Suprapubic skin (tissue), 4 donors: ENCODE results near the gene TMEM245. TPM values are rescaled to one million over a fixed set of nuclear protein-coding genes. Genes with fewer than 3 reads are reported as not detected.

ENCODE experiments used
- DNase-seq, 2 donors: peaks; one replicate each; pipeline ENCODE4 v3.0.0-alpha.2; 2019; ENCODE audit warnings: low spot score in 2 of 2
- H3K27ac ChIP-seq: fragments of 200-600 bp; sonication (generic); one replicate; pipeline ENCODE4 v1.5.1; 2019
- H3K27me3 ChIP-seq: fragments of 200-600 bp; sonication (generic); one replicate; pipeline ENCODE4 v1.5.1; 2019
- H3K36me3 ChIP-seq: fragments of 200-600 bp; sonication (generic); one replicate; pipeline ENCODE4 v1.5.1; 2019
- H3K4me1 ChIP-seq: fragments of 200-600 bp; sonication (generic); one replicate; pipeline ENCODE4 v1.5.1; 2019
- H3K4me3 ChIP-seq: fragments of 200-600 bp; sonication (generic); one replicate; pipeline ENCODE4 v1.5.1; 2019; ENCODE audit warnings: mild to moderate bottlenecking
- H3K9me3 ChIP-seq: fragments of 200-600 bp; sonication (generic); one replicate; pipeline ENCODE4 v1.5.1; 2019
- EP300 ChIP-seq: sonication (generic); formaldehyde crosslinking; IDR thresholded peaks from one replicate; pipeline ENCODE4 v1.6.1; 2017; ENCODE audit warnings: antibody characterized with exemption
- POLR2A ChIP-seq, 2 donors: fragments of 450-650 bp; IDR thresholded peaks; one replicate each; pipeline ENCODE4 v1.6.1; 2017; ENCODE audit warnings: antibody characterized with exemption in 2 of 2, mild to moderate bottlenecking in 2 of 2, moderate library complexity in 2 of 2
- POLR2AphosphoS5 ChIP-seq, 3 donors: sonication (generic); formaldehyde crosslinking; IDR thresholded peaks; one replicate each; pipeline ENCODE4 v1.6.1; 2017; ENCODE audit warnings: antibody characterized with exemption in 3 of 3
- WGBS: methylation state at CpG from one replicate; pipeline ENCODE4 v1.1.5; 2018; 5-methylcytosine and 5-hydroxymethylcytosine counted together
- total RNA-seq, 4 donors: library from RNA; depleted of rRNA; stranded (reverse); fragments of >200 nt; gene quantifications; one replicate each; pipeline ENCODE4 v1.1.0, GENCODE V29; 2016
- TF ChIP-seq, protein P1 (sequence below), 2 donors: fragments of 200-600 bp in 1 of 2; fragments of 450-650 bp in 1 of 2; sonication (generic) in 1 of 2; IDR thresholded peaks; one replicate each; pipeline ENCODE4 v1.5.1; 2016 to 2019; ENCODE audit warnings: antibody characterized with exemption in 2 of 2, mild to moderate bottlenecking in 1 of 2, moderate library complexity in 1 of 2

TMEM245 gene
- total RNA-seq, 4 donors from 2014 or later: 38.6 to 58.9 (median 54.3) TPM

GRCh38 chr9:109101810-109102209, 17.9 kb downstream of the TMEM245 start:
- peak overlapping the region; percentile 67 for H3K27ac ChIP-seq
- H3K9me3 ChIP-seq: no peaks in the 10 kb centered on the region
- peaks cover 63% of the 10 kb centered on the region for H3K4me1 ChIP-seq
- H3K36me3 ChIP-seq: no peaks in the 10 kb centered on the region
- no peak for DNase-seq
- peak overlapping the region; percentile 2 for H3K4me3 ChIP-seq
- no peaks in the 10 kb centered on the region for H3K27me3 ChIP-seq
- 30% methylated on average over 3 of the region's 3 CpGs for WGBS
- TF ChIP-seq, protein P1, sequence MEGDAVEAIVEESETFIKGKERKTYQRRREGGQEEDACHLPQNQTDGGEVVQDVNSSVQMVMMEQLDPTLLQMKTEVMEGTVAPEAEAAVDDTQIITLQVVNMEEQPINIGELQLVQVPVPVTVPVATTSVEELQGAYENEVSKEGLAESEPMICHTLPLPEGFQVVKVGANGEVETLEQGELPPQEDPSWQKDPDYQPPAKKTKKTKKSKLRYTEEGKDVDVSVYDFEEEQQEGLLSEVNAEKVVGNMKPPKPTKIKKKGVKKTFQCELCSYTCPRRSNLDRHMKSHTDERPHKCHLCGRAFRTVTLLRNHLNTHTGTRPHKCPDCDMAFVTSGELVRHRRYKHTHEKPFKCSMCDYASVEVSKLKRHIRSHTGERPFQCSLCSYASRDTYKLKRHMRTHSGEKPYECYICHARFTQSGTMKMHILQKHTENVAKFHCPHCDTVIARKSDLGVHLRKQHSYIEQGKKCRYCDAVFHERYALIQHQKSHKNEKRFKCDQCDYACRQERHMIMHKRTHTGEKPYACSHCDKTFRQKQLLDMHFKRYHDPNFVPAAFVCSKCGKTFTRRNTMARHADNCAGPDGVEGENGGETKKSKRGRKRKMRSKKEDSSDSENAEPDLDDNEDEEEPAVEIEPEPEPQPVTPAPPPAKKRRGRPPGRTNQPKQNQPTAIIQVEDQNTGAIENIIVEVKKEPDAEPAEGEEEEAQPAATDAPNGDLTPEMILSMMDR (IDR thresholded peaks at IDR 0.05): no peak
- no peak for TF ChIP-seq POLR2AphosphoS5 (IDR thresholded peaks at IDR 0.05)
- TF ChIP-seq POLR2A (IDR thresholded peaks at IDR 0.05): no peak
- no peak for TF ChIP-seq EP300

- H3K36me3 ChIP-seq: no peaks in the 10 kb centered on the region
- H3K4me3 ChIP-seq: no peak overlapping the region
- TF ChIP-seq POLR2A (IDR thresholded peaks at IDR 0.05): no peak
- TF ChIP-seq, protein P1 (IDR thresholded peaks at IDR 0.05): no peak
- TF ChIP-seq POLR2AphosphoS5 (IDR thresholded peaks at IDR 0.05): no peak
- TF ChIP-seq EP300: no peak
- H3K27ac ChIP-seq: peak overlapping the region; percentile 67
- no peaks in the 10 kb centered on the region for H3K9me3 ChIP-seq
- 60% methylated on average over 3 of the region's 3 CpGs for WGBS
- H3K4me1 ChIP-seq: peaks cover 63% of the 10 kb centered on the region
- DNase-seq: no peak
- H3K27me3 ChIP-seq: no peaks in the 10 kb centered on the region
Observed at GRCh38 chr9:109101202-109101595, 18.5 kb downstream of the TMEM245 start.

GRCh38 chr9:109100543-109101201, 19.1 kb downstream of the TMEM245 start:
- Histone ChIP-seq H3K36me3 (no peaks in the 10 kb centered on the region), H3K4me1 (peaks cover 63% of the 10 kb centered on the region), H3K27ac (peak overlapping the region; percentile 67), H3K27me3 (no peaks in the 10 kb centered on the region), H3K4me3 (no peak overlapping the region), H3K9me3 (no peaks in the 10 kb centered on the region)
- WGBS: 92% methylated on average over 3 of the region's 3 CpGs
- TF ChIP-seq POLR2AphosphoS5 (IDR thresholded peaks at IDR 0.05): no peak
- TF ChIP-seq, protein P1 (IDR thresholded peaks at IDR 0.05): no peak
- no peak for TF ChIP-seq EP300
- TF ChIP-seq POLR2A (IDR thresholded peaks at IDR 0.05): no peak
- DNase-seq: no peak

DNA sequence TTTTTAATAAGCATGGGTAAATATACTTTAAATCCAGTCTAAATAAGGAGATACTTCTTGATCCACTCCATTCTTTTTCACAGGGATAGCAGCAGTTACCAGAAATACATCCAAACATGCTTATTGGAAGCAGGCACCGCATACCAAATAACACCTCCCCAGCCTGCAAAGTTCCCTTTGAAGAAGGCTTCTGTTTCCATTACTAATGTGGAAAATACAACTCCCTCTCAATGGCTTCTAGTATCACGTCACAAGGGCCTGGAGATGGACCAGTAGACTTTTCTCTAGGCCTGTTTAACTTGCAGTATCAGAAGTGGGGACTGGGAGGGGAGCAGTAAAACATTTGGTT, 20.8 kb downstream of the TMEM245 start:
- Histone ChIP-seq H3K9me3 (no peaks in the 10 kb centered on the region), H3K36me3 (no peaks in the 10 kb centered on the region), H3K4me1 (peaks cover 63% of the 10 kb centered on the region), H3K27ac (peak overlapping the region; percentile 49), H3K4me3 (no peak overlapping the region), H3K27me3 (no peaks in the 10 kb centered on the region)
- WGBS: 25% methylated on average over 2 of the region's 2 CpGs
- DNase-seq: no peak
- TF ChIP-seq, protein P1 (IDR thresholded peaks at IDR 0.05): no peak
- TF ChIP-seq POLR2AphosphoS5 (IDR thresholded peaks at IDR 0.05) (no peak), EP300 (no peak), POLR2A (IDR thresholded peaks at IDR 0.05) (no peak)

GRCh38 chr9:109098171-109098959, 21.4 kb downstream of the TMEM245 start:
- DNase-seq: no peak
- no peaks in the 10 kb centered on the region for H3K9me3 ChIP-seq
- no peaks in the 10 kb centered on the region for H3K36me3 ChIP-seq
- H3K27me3 ChIP-seq: no peaks in the 10 kb centered on the region
- TF ChIP-seq, protein P1 (IDR thresholded peaks at IDR 0.05): peak in 1 of 2 donors; percentile 18
- TF ChIP-seq EP300: no peak
- no peak for TF ChIP-seq POLR2A (IDR thresholded peaks at IDR 0.05)
- H3K4me3 ChIP-seq: no peak overlapping the region
- H3K4me1 ChIP-seq: peaks cover 62% of the 10 kb centered on the region
- H3K27ac ChIP-seq: peak overlapping the region; percentile 49
- WGBS: 33% methylated on average over 4 of the region's 4 CpGs
